Ovary (tissue), 3 donors: Measurements from ENCODE around the gene ARID4A.

ENCODE experiments used
- CTCF ChIP-seq, 3 donors: fragments of 450-650 bp in 2 of 3; fragments of 200-600 bp in 1 of 3; IDR thresholded peaks; one replicate each; pipeline versions ENCODE4 v1.5.1 to v1.8.0; 2016 to 2022; ENCODE audit warnings: antibody characterized with exemption in 3 of 3, mild to moderate bottlenecking in 1 of 3
- EP300 ChIP-seq: sonication (generic); formaldehyde crosslinking; IDR thresholded peaks from one replicate; pipeline ENCODE4 v1.6.1; 2017; ENCODE audit warnings: antibody characterized with exemption
- POLR2A ChIP-seq: fragments of 450-650 bp; IDR thresholded peaks from one replicate; pipeline ENCODE4 v1.6.1; 2017; ENCODE audit warnings: antibody characterized with exemption, mild to moderate bottlenecking, moderate library complexity
- donor health status: DM: no; HTN: no; CAD: no.

GRCh38 chr14:58278177-58278576, 20.2 kb upstream of the ARID4A start:
- TF ChIP-seq POLR2A (no peak), EP300 (no peak), CTCF (IDR thresholded peaks at IDR 0.05) (no peak)
